Keratinocyte (primary cell): ENCODE measurements around the gene STK40. TPM values are rescaled to one million over a fixed set of nuclear protein-coding genes. Genes with fewer than 3 reads are reported as not detected.

Source experiments
- DNase-seq: peaks from one replicate; pipeline ENCODE4 v3.0.0-alpha.2; 2011; ENCODE audit warnings: low read depth, missing footprints, low spot score
- FAIRE-seq: peaks from 2 replicates; lab custom pipeline; 2011; peaks lifted over from hg19 to GRCh38; lab: Jason Lieb, UNC
- H2AFZ ChIP-seq: 2 replicates; pipeline ENCODE4 v1.6.0; 2012; ENCODE audit warnings: low read length, control low read depth, inconsistent platforms; ENCODE audit not compliant: control insufficient read depth
- H3K27ac ChIP-seq: 2 replicates; pipeline ENCODE4 v1.5.1; 2011; ENCODE audit warnings: low read length; ENCODE audit not compliant: control insufficient read depth, insufficient read depth
- H3K27me3 ChIP-seq: 3 replicates; pipeline ENCODE4 v1.6.0; 2011; ENCODE audit warnings: low read length; ENCODE audit not compliant: control insufficient read depth, insufficient read depth; ENCODE audit errors: extremely low read depth
- H3K36me3 ChIP-seq, 2 experiments: 2 replicates in 1 of 2; 3 replicates in 1 of 2; pipeline ENCODE4 v1.5.1; 2011; ENCODE audit warnings: low read length in 2 of 2, mild to moderate bottlenecking in 1 of 2; ENCODE audit not compliant: control insufficient read depth in 2 of 2, insufficient read depth in 2 of 2; ENCODE audit errors: extremely low read depth in 1 of 2
- H3K4me1 ChIP-seq: 3 replicates; pipeline ENCODE4 v1.5.1; 2011; ENCODE audit warnings: low read length; ENCODE audit not compliant: control insufficient read depth, insufficient read depth; ENCODE audit errors: extremely low read depth
- H3K4me2 ChIP-seq: 3 replicates; pipeline ENCODE4 v1.6.0; 2011; ENCODE audit warnings: low read depth, low read length; ENCODE audit not compliant: control insufficient read depth, insufficient read depth; ENCODE audit errors: extremely low read depth
- H3K4me3 ChIP-seq, 3 experiments: fragments of 200-600 bp in 1 of 3; sonication (generic) in 1 of 3; 2 replicates in 2 of 3; 3 replicates in 1 of 3; pipeline ENCODE4 v1.5.1; 2011 to 2016; ENCODE audit warnings: low read length in 3 of 3, mild to moderate bottlenecking in 3 of 3, control low read depth in 2 of 3, inconsistent platforms in 1 of 3, low read depth in 1 of 3, mixed read lengths in 1 of 3, mixed run types in 1 of 3, moderate library complexity in 1 of 3; ENCODE audit not compliant: control insufficient read depth in 2 of 3, insufficient read depth in 2 of 3; ENCODE audit errors: extremely low read depth in 1 of 3
- H3K79me2 ChIP-seq: 2 replicates; pipeline ENCODE4 v1.6.0; 2012; ENCODE audit warnings: low read length; ENCODE audit not compliant: control insufficient read depth, insufficient read depth
- H3K9ac ChIP-seq: 3 replicates; pipeline ENCODE4 v1.6.0; 2011; ENCODE audit warnings: low read length; ENCODE audit not compliant: control insufficient read depth, insufficient read depth; ENCODE audit errors: extremely low read depth
- H3K9me1 ChIP-seq: 3 replicates; pipeline ENCODE4 v1.6.0; 2011; ENCODE audit warnings: low read length; ENCODE audit not compliant: control insufficient read depth, insufficient read depth; ENCODE audit errors: extremely low read depth
- H3K9me3 ChIP-seq: 2 replicates; pipeline ENCODE4 v1.5.1; 2012; ENCODE audit warnings: low read depth, low read length; ENCODE audit not compliant: control insufficient read depth
- H4K20me1 ChIP-seq: 3 replicates; pipeline ENCODE4 v1.6.0; 2011; ENCODE audit warnings: low read length; ENCODE audit not compliant: control insufficient read depth, insufficient read depth; ENCODE audit errors: extremely low read depth
- EZH2 ChIP-seq: IDR thresholded peaks from one replicate; pipeline ENCODE4 v1.6.1; 2012; ENCODE audit warnings: inconsistent platforms, mild to moderate bottlenecking, low read length, moderate library complexity
- dilution Hi-C: fragments of 300-500 bp; cut with MboI; formaldehyde crosslinking; loops from one replicate; pipeline ENCODE4 v1.7.0; 2020; ENCODE audit warnings: low sequenced_read_pairs; ENCODE audit not compliant: extremely low pct_ligation_motif_present
- polyA plus RNA-seq, 5 experiments: library from polyadenylated mRNA; depleted of rRNA in 3 of 5; stranded (reverse) in 3 of 5; stranded (forward) in 1 of 5; unstranded in 1 of 5; fragments of >200 nt; gene quantifications; 1 replicate in 1 of 5; 2 replicates in 3 of 5; 3 replicates in 1 of 5; pipeline versions ENCODE4 v1.2.1 to v1.2.3, GENCODE V29; 2011 to 2012; ENCODE audit warnings: missing spikeins in 2 of 5, low read depth in 1 of 5, low replicate concordance in 1 of 5
- TF ChIP-seq, protein P1 (sequence below), 3 experiments: IDR thresholded peaks in 1 of 3; conservative IDR thresholded peaks in 1 of 3; optimal IDR thresholded peaks in 1 of 3; 2 replicates in 2 of 3; 3 replicates in 1 of 3; pipeline versions ENCODE3 to v1.5.1; 2011; ENCODE audit warnings: low read length in 3 of 3, mild to moderate bottlenecking in 3 of 3, moderate library complexity in 2 of 3, control low read depth in 1 of 3, inconsistent platforms in 1 of 3; ENCODE audit not compliant: insufficient read depth in 2 of 3; ENCODE audit errors: extremely low read depth in 1 of 3

STK40 gene
- polyA plus RNA-seq, 1 donor (not counting 4 experiments of a cell fraction or from before 2014, with no cell fraction given) = 10.4 TPM

GRCh38 chr1:36397083-36397377 is 11.3 kb upstream of the STK40 start:
- peak overlapping the region; percentile 87 to 97 (median 94) for H3K4me3 ChIP-seq
- peak overlapping the region; percentile 94 for H2AFZ ChIP-seq
- no peaks in the 10 kb centered on the region for H3K9me3 ChIP-seq
- peak overlapping the region; percentile 96 for H3K9ac ChIP-seq
- H3K79me2 ChIP-seq = peaks cover 17% of the 10 kb centered on the region
- peaks cover 5 to 14% of the 10 kb centered on the region in 2 experiments for H3K36me3 ChIP-seq
- H3K4me1 ChIP-seq = peaks cover 12% of the 10 kb centered on the region
- no peak for DNase-seq
- no peak for FAIRE-seq
- no peaks in the 10 kb centered on the region for H4K20me1 ChIP-seq
- no peaks in the 10 kb centered on the region for H3K9me1 ChIP-seq
- H3K27ac ChIP-seq = peak overlapping the region; percentile 93
- dilution Hi-C loops = no loop called here
- no peaks in the 10 kb centered on the region for H3K27me3 ChIP-seq
- H3K4me2 ChIP-seq = peak overlapping the region; percentile 77
- no peak for TF ChIP-seq EZH2
- TF ChIP-seq, protein P1, sequence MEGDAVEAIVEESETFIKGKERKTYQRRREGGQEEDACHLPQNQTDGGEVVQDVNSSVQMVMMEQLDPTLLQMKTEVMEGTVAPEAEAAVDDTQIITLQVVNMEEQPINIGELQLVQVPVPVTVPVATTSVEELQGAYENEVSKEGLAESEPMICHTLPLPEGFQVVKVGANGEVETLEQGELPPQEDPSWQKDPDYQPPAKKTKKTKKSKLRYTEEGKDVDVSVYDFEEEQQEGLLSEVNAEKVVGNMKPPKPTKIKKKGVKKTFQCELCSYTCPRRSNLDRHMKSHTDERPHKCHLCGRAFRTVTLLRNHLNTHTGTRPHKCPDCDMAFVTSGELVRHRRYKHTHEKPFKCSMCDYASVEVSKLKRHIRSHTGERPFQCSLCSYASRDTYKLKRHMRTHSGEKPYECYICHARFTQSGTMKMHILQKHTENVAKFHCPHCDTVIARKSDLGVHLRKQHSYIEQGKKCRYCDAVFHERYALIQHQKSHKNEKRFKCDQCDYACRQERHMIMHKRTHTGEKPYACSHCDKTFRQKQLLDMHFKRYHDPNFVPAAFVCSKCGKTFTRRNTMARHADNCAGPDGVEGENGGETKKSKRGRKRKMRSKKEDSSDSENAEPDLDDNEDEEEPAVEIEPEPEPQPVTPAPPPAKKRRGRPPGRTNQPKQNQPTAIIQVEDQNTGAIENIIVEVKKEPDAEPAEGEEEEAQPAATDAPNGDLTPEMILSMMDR (optimal IDR thresholded peaks at IDR 0.05 in 1 of 3, IDR thresholded peaks at IDR 0.05 in 1 of 3, conservative IDR thresholded peaks at IDR 0.05 in 1 of 3; ENCODE audit: extremely low read depth in 1 of 3, insufficient read depth in 2 of 3, low read length in 3 of 3) = no peak

DNA sequence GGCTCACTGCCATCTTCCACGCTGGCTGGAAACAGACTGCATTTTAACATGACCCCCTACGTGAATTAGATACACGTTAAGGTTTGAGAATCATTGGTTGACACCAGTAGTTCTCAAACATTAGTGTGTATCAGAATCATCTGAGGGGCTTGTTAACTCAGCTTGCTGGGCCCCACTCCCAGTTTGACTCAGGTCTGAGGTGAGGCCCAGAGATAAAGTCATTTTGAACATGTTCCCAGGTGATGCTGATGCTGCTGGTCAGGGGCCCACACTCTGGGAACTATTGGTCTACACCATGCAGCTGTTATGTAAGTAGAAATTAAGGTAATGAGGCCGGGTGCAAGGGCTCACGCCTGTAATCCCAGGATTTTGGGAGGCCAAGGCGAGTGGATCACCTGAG is 10.6 kb upstream of the STK40 start:
- no peaks in the 10 kb centered on the region for H3K9me3 ChIP-seq
- no peaks in the 10 kb centered on the region for H3K27me3 ChIP-seq
- H3K4me2 ChIP-seq = peak overlapping the region; percentile 77
- no peak for DNase-seq
- no peak overlapping the region for H3K4me3 ChIP-seq
- H2AFZ ChIP-seq = no peak overlapping the region
- dilution Hi-C loops = no loop called here
- FAIRE-seq = no peak
- H3K9ac ChIP-seq = no peak overlapping the region
- H4K20me1 ChIP-seq = no peaks in the 10 kb centered on the region
- H3K27ac ChIP-seq = no peak overlapping the region
- H3K36me3 ChIP-seq = peaks cover 9 to 14% of the 10 kb centered on the region in 2 experiments
- TF ChIP-seq, protein P1 (optimal IDR thresholded peaks at IDR 0.05 in 1 of 3, IDR thresholded peaks at IDR 0.05 in 1 of 3, conservative IDR thresholded peaks at IDR 0.05 in 1 of 3; ENCODE audit: extremely low read depth in 1 of 3, insufficient read depth in 2 of 3, low read length in 3 of 3) = no peak
- TF ChIP-seq EZH2 = no peak
- H3K79me2 ChIP-seq = peaks cover 17% of the 10 kb centered on the region
- peaks cover 12% of the 10 kb centered on the region for H3K4me1 ChIP-seq
- no peaks in the 10 kb centered on the region for H3K9me1 ChIP-seq
